HG03571 (cell line): ENCODE results near the gene STOM.
"Not testable (repeated sequence)": the region's sequence is repeated elsewhere in the genome, so short reads cannot be mapped to it uniquely, and the experiment has no call there.

ENCODE experiments used
- ATAC-seq: cut with Tn5 transposase; IDR thresholded peaks from one replicate; pipeline ENCODE4 v1.9.1; 2021; ENCODE audit not compliant: unreplicated experiment

The STOM gene

DNA sequence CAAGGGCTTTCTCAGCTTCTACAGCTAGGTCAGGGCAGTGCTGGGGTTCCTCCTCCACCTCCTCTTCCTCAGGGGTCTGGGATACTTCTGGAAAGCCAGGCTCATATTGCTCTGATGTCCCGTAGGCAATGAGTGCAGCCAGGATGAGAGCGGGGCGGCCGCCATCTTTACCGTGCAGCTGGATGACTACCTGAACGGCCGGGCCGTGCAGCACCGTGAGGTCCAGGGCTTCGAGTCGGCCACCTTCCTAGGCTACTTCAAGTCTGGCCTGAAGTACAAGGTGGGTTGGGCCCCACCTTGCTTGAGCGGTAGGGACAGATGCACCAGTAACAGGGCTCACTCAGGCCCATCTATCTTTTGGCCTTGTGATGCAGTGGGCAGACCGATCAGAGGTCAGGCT lies 67.3 kb downstream of the STOM start:
- ATAC-seq: no peak

DNA sequence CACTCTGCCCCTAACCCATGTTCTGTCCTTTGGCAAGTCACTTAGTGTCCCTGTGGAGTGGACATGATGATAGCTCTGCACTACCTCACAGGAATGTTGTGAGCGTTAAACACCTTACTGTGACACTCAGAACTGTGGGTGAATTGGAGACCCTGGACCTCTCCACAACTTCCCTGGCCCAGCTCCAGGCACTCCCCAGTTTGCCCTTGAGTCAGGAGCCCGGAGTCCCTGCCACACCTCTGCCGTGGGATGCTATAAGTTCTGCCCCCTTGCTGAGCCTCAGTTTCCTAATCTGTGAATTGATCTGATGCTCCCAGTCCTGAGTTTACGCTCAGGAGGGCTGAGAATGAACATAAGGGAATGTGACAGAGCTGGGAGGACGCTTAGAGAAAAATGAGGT lies 67.7 kb downstream of the STOM start:
- no peak for ATAC-seq

DNA sequence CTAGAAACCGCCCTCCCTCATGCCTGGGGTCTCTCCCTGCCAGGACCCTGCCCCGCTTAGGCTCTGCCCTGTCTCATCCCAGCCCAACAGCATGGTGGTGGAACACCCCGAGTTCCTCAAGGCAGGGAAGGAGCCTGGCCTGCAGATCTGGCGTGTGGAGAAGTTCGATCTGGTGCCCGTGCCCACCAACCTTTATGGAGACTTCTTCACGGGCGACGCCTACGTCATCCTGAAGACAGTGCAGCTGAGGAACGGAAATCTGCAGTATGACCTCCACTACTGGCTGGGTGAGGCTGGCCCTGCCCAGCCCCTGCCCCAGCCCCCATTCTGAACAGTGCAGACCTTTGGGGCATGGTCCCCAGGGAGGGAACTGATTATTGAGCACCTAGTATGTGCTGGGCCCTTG lies 68.2 kb downstream of the STOM start:
- no peak for ATAC-seq

DNA sequence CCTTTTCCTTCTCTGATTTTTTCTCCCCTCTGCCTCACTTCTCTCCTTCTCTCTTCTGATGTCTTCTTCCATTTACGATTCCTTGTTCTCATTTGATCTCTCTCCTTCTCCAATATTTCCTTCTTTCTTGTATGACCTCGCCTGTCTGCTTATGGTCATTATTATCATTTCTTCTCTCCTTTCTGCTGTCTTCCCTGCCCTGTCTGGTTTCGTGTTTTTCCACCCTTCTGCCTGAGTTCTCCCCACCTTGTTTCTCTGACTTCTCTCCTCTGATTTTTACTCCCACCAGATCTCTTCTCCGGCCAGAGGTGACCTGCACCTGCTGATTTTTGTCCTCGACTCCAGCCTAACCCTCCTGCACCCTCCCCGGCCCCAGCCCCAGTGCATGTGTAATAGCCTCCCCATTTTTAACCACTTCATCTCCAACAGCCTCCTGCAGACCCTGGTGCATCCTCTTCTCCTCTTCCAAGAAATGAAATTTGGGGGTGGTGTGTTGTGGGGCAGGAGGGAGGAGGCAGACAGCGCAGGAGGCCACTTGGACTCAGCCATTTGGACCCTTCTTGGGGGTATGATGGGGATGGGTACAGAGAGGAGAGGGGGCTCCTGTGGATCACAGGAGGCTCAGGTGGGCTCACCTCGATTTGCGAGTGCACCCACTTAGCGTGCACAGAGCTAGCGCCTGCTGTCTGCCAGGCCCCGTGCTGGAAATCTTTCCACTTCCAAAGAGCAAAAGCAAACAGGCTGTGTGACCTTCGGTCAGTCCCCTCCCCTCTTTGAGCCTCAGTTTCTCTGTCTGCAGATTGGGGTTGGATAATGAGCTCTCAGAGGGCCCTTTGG lies 69.5 kb downstream of the STOM start:
- no peak for ATAC-seq

DNA sequence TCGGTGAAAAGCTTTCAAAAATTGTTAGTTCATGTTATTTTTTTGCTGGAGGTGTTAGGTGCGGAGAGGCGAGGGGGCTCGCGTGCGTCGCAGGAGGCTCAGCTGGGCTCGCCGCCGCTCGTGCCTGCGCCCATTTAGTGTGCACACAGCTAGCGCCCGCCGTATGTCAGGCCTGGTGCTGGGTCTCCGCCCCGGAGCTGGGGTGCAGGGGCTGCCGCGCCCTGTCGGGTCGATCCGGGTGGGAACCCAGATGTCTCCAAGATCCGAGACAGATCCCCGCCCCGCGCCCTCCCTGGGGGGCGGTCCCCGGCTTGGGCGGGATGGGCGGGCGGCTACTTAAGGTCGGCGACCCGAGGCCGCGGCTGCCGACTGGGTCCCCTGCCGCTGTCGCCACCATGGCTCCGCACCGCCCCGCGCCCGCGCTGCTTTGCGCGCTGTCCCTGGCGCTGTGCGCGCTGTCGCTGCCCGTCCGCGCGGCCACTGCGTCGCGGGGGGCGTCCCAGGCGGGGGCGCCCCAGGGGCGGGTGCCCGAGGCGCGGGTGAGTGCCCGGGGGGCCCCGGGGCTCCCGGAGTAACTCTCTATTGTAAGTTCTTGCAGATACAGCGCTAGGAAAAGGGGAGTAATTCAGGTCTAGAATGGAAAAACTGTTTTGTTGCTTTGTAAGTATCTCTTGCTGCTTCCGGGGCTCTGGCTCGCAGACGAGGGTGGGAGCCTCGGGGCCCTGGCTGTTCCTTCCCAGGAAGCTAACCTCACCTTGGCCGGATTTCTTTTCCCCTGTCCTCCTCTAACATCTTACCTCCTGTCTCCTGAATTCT lies 70.4 kb downstream of the STOM start:
- no peak for ATAC-seq

DNA sequence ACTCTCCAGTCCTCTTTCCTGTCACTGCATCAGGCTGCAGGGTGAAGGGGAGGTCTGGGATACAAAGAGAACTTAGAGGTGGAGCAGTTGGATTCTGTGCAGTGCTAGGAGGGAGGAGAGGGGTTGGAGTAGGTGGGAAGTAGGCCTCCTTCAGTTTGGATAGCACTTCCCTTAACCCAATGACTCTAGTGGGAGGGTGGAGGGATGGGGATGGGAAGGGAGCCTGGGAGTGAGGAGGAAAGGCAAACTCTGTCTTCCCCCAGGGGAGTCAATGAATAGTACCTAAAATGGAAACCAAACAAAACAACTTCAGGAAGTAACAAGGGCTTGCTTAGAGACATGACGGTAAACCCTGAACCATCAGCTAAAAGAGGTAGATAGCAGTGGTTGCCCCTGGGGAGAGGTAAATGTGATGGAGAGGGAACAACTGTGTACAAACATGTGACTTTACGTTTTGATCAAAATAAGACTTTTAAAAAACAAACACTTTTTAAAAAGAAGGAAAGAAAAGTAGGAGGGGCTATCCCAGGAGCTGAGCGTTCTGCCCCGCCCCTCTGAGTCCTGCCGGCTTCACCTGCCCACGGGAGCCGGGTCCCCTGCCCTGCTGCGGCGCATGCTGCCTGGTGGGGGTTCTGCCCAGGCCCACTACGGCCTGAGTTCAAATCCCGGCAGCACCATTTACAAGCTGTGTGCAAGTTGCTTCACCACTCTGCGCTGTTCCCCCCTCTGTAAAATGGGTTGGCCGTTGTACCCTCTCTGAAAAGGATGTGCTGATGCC lies 71.2 kb downstream of the STOM start:
- ATAC-seq: no peak

DNA sequence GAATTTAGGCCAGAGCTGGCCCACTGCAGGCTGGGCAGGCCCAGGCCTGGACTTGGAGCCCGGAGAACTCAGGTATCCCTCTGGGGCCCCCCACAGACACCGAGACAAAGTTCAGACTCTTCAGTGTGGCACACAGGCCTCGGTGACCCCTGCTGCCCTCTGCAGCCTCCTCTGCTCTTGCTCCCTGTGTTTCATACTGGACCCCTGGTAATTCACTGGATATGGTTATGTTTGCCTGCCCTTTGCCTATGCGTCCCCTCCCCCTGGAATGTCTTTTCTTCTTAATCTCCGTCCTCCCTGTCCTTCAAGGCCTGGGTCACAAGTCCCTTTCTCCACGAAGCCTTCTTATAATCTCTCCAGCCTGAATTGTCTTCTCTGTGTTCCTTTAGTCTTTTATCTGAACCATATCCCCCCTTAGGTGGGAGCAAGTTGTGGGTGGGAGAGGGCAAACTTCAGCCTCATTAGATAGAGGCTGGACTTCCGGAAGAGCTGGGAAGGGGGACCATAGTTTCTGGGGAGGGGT lies 72.0 kb downstream of the STOM start:
- ATAC-seq: no peak

DNA sequence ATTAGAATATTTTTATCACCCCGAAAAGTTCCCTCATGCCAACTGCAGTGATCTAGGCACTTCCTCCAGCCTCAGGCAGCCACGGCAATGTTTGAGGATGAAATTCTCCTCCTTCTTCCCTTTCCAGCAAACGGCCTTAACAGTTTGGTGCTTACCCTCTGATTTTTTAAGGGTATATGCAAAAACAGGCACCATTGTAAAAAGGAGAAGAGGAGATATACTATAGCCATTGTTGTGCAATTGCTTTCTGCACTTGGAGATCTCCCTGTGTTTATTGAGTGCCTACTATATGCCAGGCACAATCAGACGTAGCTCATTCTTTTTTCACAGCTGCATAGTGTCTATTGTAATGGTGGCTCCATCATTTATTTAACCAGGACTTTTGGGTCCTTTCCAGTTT lies 72.7 kb downstream of the STOM start:
- no peak for ATAC-seq

DNA sequence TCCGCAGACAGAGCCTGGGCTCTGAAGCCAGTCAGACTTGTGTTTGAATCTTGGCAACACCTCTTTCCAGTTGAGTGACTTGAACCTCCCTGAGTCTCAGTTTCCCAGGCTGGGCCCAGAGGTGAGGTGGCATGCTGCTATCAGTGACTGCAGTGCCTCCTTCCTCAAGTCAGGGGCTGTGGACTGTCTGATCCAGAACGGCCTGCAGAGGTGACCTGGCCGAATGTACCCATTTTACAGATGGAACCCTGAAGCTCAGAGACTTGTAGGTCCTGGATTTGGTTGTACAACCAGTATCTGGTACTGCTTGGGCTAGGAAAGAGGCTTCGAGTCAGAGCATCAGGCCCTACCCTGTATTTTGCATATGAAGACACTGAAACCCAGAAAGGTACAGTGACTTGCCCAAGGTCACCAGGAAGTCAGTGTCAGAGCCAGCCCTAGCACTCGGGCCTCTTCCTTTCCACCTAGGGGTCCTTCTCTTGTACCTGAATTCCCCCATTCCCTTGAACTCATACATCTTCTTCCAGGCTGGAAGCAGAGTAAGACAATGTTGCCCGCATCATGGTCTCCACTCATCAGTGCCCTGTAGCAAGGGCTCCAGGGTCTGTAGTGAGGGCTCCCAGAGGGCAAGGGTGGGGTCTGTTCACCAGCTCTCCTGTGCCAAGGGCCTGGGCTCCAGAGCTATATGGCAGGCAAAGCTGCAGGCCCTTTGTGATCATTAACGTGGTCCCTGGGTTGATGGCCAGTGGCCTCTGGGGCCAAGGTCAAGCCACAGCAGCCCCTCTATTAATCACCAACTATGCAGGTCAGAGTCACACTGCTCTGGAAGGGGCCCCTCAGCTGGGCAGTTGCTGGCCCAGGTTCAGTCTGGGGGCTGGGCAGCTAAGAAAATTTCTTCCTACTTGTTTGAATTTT lies 73.6 kb downstream of the STOM start:
- ATAC-seq: no peak

DNA sequence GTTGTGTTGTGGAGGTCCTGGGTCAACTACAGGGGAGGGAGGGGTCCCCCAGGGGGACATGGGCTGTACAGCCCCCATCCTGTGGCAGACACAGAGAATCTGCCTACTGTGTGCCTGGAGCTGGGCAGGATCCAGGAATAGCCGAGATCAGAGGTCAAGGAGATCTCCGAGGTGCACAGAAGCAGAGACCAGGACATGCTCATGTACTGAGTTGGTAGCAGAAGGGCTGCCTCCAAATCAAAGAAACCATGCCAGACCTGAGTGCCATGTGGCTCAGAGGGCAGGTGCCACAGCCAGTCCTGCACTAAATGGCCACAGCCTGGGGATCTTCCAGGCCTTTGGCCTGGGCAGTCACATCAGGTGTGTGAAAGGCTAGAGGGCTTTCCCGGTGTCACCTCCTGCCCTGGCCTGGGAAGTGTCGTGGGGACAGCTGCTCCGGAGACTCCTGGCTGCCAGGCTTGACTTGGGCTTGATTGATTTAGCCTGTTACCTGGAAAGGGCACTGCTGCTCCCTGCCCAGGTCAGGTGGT lies 74.3 kb downstream of the STOM start:
- ATAC-seq: no peak

DNA sequence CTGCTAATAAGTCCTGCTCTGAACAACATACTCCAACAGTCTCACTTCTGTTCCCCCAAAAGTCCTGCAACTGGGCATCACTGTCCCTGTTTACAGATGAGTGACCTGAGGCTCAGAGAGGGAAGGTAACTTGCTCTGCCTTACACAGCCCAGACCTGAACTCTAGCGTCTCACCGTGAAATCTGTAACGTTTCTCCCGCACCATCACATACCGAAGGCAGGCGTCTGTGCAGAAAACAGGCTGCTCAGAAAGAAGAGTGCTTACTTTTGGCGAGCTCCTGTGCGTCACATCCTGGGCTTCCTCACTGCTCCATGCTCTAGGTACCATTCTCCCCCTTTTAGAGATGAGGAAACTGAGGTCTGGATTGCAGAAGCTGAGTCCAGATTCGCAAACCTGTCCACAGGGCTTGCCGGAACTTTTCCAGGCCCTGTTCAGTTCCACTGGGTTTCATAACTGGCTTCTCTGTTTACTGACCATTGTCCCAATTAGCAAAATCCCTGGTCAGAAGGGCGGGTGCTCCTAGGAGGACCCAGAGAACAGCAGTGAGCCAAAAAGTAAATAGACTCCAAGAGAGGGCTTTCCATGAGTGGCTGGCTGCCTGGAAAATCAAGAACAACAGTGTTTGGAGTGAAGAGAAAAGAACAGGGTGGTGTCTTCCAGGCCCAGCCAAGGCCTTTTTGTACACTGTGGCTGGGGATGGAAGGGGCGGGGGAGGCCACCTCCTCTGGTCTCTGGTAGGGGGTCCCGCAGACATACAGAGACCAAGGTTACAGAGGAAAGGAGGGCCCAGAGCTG lies 75.0 kb downstream of the STOM start:
- ATAC-seq: no peak

DNA sequence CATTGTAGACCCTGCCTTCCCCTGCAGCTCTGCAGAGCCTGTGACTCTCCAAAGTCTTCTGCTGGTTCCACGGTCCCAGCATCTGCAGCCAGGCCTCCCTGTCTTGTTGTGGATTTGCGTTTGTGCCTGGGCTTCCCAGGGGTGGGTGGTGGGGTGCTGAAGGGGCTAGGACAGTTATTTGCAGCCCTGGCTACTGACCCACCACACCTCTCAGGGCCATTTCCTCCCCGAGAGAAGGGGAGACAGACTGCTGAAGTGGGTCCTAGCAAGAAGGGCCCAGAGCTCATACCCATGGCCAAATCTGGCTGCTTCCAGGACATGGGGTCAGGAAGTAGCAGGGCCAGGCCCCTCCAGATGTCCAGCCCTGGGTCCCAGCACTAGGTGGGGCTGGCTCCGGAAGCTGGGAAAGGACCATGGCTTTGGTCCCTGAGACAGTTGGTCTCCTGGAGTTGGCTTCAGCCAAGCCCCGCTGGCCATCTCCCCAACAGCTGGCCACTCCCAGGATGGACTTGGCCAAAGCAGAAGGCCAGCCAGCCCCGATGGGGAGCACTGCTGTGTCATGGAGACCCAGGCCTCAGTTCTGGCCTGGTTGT lies 75.8 kb downstream of the STOM start:
- ATAC-seq: no peak

DNA sequence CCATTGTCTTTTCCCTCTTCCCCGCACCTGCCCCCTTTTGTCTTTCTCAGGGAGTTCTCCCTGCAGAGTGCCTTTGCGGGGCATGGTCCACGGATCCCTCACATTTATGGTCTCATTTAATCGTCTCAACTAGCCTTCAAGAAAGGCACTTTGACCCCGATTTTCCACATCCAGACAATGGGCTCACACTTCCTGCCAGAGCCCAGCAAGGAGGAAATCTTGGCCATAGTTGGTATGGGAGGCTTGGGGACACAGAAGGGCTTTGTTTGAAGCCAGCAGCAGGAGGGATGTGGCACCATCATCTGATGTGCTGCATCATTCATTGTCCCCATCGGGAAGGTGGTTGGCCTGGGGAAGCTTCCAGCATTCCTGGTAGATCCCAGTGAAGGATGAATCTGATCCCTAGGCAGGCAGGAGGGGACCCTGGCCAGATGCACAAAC lies 77.2 kb downstream of the STOM start:
- no peak for ATAC-seq

DNA sequence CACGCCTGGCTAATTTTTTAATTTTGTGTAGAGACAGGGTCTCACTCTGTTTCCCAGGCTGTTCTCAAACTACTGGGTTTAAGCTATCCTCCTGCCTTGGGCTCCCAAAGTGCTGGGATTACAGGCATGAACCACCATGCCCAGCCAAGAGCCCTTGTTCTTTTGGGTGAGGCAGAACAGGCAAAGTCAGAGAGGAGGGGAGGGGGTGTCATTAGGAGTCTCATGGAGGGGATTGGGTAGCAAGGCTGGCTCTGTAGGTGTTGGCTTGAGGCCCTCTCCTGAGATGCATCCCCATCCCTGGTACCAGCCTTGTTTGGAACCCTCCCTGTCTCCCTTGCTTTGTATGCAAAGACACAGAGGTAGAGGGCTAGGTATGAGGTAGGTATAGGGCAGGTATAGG lies 78.0 kb downstream of the STOM start:
- no peak for ATAC-seq

DNA sequence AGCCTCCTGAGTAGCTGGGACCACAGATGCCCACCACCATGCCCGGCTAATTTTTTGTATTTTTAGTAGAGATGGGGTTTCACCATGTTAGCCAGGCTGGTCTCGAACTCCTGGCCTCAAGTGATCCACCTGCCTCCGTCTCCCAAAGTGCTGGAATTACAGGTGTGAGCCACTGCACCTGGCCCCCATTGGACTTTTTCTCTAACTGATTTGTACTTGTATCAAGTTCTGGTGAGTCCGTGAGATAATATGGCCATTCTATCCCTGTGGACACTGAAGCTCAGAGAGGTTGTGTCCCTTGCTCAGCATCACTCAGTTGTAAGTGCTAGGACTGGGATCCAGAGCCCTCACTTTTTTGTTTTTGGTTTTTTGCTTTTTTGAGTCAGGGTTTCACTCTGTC lies 78.5 kb downstream of the STOM start:
- not testable (repeated sequence) for ATAC-seq

DNA sequence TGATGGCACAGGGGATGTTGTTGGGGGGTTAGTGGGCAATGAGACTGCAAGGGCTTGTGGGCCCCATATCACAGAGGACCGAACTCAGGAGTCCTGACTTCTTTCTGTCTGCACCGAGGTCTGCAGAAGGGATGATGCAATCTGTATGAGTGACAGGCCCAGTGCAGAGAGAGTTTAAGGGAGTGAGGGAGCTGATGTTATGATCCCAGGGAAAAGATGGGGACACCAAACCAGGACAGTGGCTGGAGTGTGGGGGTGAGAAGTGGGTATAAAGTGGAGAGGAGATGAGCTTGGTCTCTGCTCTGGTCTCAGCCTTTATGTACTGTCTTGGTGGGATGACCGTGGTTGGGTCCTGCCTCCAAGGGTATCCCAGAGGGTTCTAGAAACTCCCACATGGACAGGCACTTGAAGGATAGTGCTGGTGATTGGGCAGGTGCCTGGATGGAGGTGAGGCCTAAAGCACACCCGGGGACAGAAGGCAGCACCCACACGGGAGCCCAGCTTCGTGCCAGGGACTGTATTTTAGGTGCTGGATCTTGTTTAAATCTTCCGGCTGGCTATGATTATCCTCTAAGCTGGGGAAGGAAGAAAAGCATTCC lies 80.2 kb downstream of the STOM start:
- no peak for ATAC-seq

DNA sequence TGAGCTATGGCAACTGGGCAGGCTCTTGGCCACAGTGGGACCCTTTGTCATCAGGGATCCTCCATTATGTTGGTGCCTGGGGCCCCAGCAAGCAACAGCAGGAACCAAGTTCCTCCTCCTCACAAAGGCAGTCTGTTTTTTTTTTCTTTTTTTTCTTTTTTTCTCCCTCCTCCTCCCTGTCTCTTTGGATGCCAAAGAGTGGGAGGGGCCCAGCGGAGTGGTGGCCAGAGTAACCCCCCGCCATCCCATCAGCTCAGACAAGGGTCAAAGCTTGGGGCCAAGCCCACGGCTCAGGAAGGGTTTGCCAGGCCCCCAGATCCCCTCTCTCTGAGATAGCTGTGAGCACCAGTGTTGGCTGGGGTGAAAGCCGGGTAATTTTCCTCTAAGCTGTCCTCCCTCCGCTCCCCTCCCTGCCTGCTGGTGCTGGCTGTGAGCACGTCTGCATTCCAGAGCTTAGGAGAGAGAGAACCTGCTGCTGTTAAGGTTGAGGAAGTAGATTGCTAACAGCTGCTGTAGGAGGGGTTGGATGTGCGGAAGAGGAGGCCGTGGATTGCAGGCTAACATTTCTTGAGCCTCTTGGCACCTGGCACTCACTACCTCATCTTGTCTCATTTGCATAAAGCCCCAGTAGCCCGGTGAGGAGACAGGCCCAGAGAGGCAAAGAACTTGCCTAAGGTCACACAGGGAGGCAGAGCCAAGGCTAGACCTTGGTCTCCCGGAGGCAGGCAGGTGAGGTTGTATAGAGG lies 80.9 kb downstream of the STOM start:
- no peak for ATAC-seq
